ENCODE data around the gene TFIP11.

TFIP11 gene

GRCh38 chr22:26502688-26503561 is 9.3 kb downstream of the TFIP11 start:
- no peak overlapping the region for H3K4me3 ChIP-seq (ENCODE audit: low read depth, low read length)
- peak; percentile 28 for DNase-seq (ENCODE audit: low read depth)
- peak; percentile 75 for TF ChIP-seq CTCF (IDR thresholded peaks at IDR 0.05; ENCODE audit: low read depth, low read length, missing control alignments)
- in situ Hi-C loops (cut with HindIII; ENCODE audit: low sequenced_read_pairs), result no loop called here

- no peak for TF ChIP-seq CTCF (IDR thresholded peaks at IDR 0.05; ENCODE audit: low read depth, low read length, missing control alignments)
- no peak for DNase-seq (ENCODE audit: low read depth)
- in situ Hi-C loops (cut with HindIII; ENCODE audit: low sequenced_read_pairs), result no loop called here
These were observed 10.3 kb downstream of the TFIP11 start for GRCh38 chr22:26501996-26502395.

DNA sequence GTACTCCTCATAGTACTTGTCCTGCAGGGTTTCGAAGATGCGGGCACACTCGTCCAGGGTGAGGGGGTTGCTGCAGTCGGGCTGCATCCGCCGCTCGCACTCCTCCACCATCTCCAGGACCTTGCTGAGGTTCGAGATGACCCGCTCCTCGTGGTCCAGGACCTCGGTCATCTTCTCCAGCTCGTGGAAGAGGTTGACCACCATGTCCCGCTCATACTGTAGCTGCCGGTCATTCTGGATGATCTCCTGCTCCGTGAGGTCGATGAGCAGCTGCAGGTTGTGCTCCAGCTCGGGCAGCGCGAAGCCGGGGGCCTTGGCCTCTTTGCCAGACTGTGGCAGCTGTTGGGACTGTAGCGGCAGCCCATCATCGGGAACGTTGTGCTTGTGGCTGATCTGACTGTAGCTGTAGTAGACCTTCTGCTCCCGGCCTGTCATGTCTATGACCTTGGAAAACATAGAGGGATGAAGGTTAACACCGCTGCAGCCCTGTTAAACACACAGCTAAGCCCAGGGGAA is 13.0 kb downstream of the TFIP11 start:
- no peak for TF ChIP-seq CTCF (IDR thresholded peaks at IDR 0.05; ENCODE audit: low read depth, low read length, missing control alignments)
- in situ Hi-C loops (cut with HindIII; ENCODE audit: low sequenced_read_pairs), result no loop called here
- no peak overlapping the region for H3K4me3 ChIP-seq (ENCODE audit: low read depth, low read length)
- DNase-seq (ENCODE audit: low read depth), result no peak

More at GRCh38 chr22:26501996-26502395, 10.3 kb downstream of the TFIP11 start:
- no peak overlapping the region for H3K4me3 ChIP-seq (ENCODE audit: low read depth, low read length)

GRCh38 chr22:26496456-26496855 is 15.8 kb downstream of the TFIP11 start:
- in situ Hi-C loops (cut with HindIII; ENCODE audit: low sequenced_read_pairs), result no loop called here
- H3K4me3 ChIP-seq (ENCODE audit: low read depth, low read length), result no peak overlapping the region
- no peak for TF ChIP-seq CTCF (IDR thresholded peaks at IDR 0.05; ENCODE audit: low read depth, low read length, missing control alignments)
- no peak for DNase-seq (ENCODE audit: low read depth)

- no peak for DNase-seq (ENCODE audit: low read depth)
- in situ Hi-C loops (cut with HindIII; ENCODE audit: low sequenced_read_pairs), result no loop called here
- H3K4me3 ChIP-seq (ENCODE audit: low read depth, low read length), result no peak overlapping the region
- TF ChIP-seq CTCF (IDR thresholded peaks at IDR 0.05; ENCODE audit: low read depth, low read length, missing control alignments), result no peak
These were observed 17.8 kb downstream of the TFIP11 start for GRCh38 chr22:26494506-26494905.

- H3K4me3 ChIP-seq (ENCODE audit: low read depth, low read length), result no peak overlapping the region
- in situ Hi-C loops (cut with HindIII; ENCODE audit: low sequenced_read_pairs), result no loop called here
- no peak for DNase-seq (ENCODE audit: low read depth)
- TF ChIP-seq CTCF (IDR thresholded peaks at IDR 0.05; ENCODE audit: low read depth, low read length, missing control alignments), result no peak
These were observed 20.1 kb downstream of the TFIP11 start for GRCh38 chr22:26492220-26492619.

All from astrocyte of the cerebellum (primary cell).